Upper lobe of left lung (tissue), 4 donors: Measurements from ENCODE around the gene CD69.

Experiments used
- CTCF ChIP-seq, 6 experiments: fragments of 450-650 bp in 4 of 6; fragments of 200-600 bp in 2 of 6; sonication (generic) in 2 of 6; IDR thresholded peaks; one replicate each; pipeline ENCODE4 v1.5.1; 2016 to 2019; ENCODE audit warnings: antibody characterized with exemption in 6 of 6
- POLR2A ChIP-seq, 4 donors: fragments of 450-650 bp; IDR thresholded peaks; one replicate each; pipeline ENCODE4 v1.5.1; 2016 to 2017; ENCODE audit warnings: antibody characterized with exemption in 4 of 4, mild to moderate bottlenecking in 2 of 4
- POLR2AphosphoS5 ChIP-seq, 2 donors: sonication (generic); formaldehyde crosslinking; IDR thresholded peaks; one replicate each; pipeline ENCODE4 v1.5.1; 2017; ENCODE audit warnings: antibody characterized with exemption in 2 of 2

GRCh38 chr12:9776781-9777180 is 16.1 kb upstream of the CD69 start:
- TF ChIP-seq CTCF (IDR thresholded peaks at IDR 0.05) (no peak), POLR2AphosphoS5 (IDR thresholded peaks at IDR 0.05) (no peak), POLR2A (IDR thresholded peaks at IDR 0.05) (no peak)
